ENCODE measurements around the gene CPTP.

- TF ChIP-seq YY1 (IDR thresholded peaks at IDR 0.05; ENCODE audit: low read depth, low read length) (no peak), CTCF (IDR thresholded peaks at IDR 0.05 in 2 of 3, conservative IDR thresholded peaks at IDR 0.05 in 1 of 3; ENCODE audit: control insufficient read depth in 2 of 3, extremely low read depth in 1 of 3, insufficient read depth in 1 of 3, low read depth in 3 of 3, low read length in 3 of 3) (no peak), TCF7 (IDR thresholded peaks at IDR 0.05; ENCODE audit: borderline replicate concordance) (no peak), SRF (IDR thresholded peaks at IDR 0.05; ENCODE audit: low read depth in 2 of 2, low read length in 2 of 2) (no peak), E2F4 (IDR thresholded peaks at IDR 0.05; ENCODE audit: low read depth, low read length) (no peak), EZH2 (IDR thresholded peaks at IDR 0.05; ENCODE audit: borderline replicate concordance, control insufficient read depth, low read depth, low read length) (no peak), MXI1 (IDR thresholded peaks at IDR 0.05; ENCODE audit: low read depth, low read length) (no peak), SP1 (IDR thresholded peaks at IDR 0.05; ENCODE audit: low read depth, low read length) (no peak), PBX3 (IDR thresholded peaks at IDR 0.05; ENCODE audit: insufficient replicate concordance, low read depth, low read length) (no peak), BCL11A (IDR thresholded peaks at IDR 0.05; ENCODE audit: low read depth, low read length) (no peak), CEBPB (IDR thresholded peaks at IDR 0.05; ENCODE audit: borderline replicate concordance in 1 of 2, low read depth in 2 of 2, low read length in 2 of 2) (no peak), RFX5 (IDR thresholded peaks at IDR 0.05; ENCODE audit: low read depth, low read length) (no peak), DPF2 (IDR thresholded peaks at IDR 0.05) (no peak)
These were observed 13.7 kb downstream of the CPTP start for GRCh38 chr1:1338278-1338677.

Measured in GM12878 (cell line).